ENCODE measurements around the gene HNF1A. TPM values are rescaled to one million over a fixed set of nuclear protein-coding genes. Genes with fewer than 3 reads are reported as not detected.

Gene HNF1A
- total RNA-seq, result not detected in 2 replicates

GRCh38 chr12:120978296-120979219, at the start of gene HNF1A:
TSS of gene HNF1A (plus strand) at chr12:120978543. CDS start at chr12:120978769, 226 bp downstream.

GRCh38 chr12:121015825-121016766, 37.8 kb downstream of the HNF1A start, which contains the start of gene C12orf43:
TSS of gene C12orf43 (minus strand) at chr12:121016487. CDS start at chr12:121016474, 13 bp downstream.

GRCh38 chr12:121038861-121039668, 60.7 kb downstream of the HNF1A start, which contains the start of gene OASL:
TSS of gene OASL (minus strand) at chr12:121039246. CDS start at chr12:121038971, 275 bp downstream.

Other genes starting within 250 kb of the HNF1A start
- gene SPPL3, start 74.2 kb upstream of the HNF1A start, total RNA-seq, result 10.5 and 12.0 TPM in 2 replicates
- 13.9 and 16.4 TPM in 2 replicates for gene C12orf43, start 37.9 kb downstream of the HNF1A start, total RNA-seq
- gene OASL, start 60.7 kb downstream of the HNF1A start, total RNA-seq, result 0.86 and 0.88 TPM in 2 replicates
- 0.14 and 2.8 TPM in 2 replicates for gene P2RX7, start 154.3 kb downstream of the HNF1A start, total RNA-seq
- gene P2RX4, start 231.6 kb downstream of the HNF1A start, total RNA-seq, result 19.6 and 68.3 TPM in 2 replicates

Data from placental pericyte (primary cell).